Upper lobe of left lung (tissue), 4 donors: ENCODE data around the gene ELOA.

Experiments used
- EP300 ChIP-seq, 4 donors: sonication (generic); formaldehyde crosslinking; IDR thresholded peaks; one replicate each; pipeline ENCODE4 v1.5.1; 2017; ENCODE audit warnings: antibody characterized with exemption in 4 of 4, control low read depth in 2 of 4
- POLR2A ChIP-seq, 4 donors: fragments of 450-650 bp; IDR thresholded peaks; one replicate each; pipeline ENCODE4 v1.5.1; 2016 to 2017; ENCODE audit warnings: antibody characterized with exemption in 4 of 4, mild to moderate bottlenecking in 2 of 4
- POLR2AphosphoS5 ChIP-seq, 2 donors: sonication (generic); formaldehyde crosslinking; IDR thresholded peaks; one replicate each; pipeline ENCODE4 v1.5.1; 2017; ENCODE audit warnings: antibody characterized with exemption in 2 of 2
- TF ChIP-seq, protein P1 (sequence below), 6 experiments: fragments of 450-650 bp in 4 of 6; fragments of 200-600 bp in 2 of 6; sonication (generic) in 2 of 6; IDR thresholded peaks; one replicate each; pipeline ENCODE4 v1.5.1; 2016 to 2019; ENCODE audit warnings: antibody characterized with exemption in 6 of 6

DNA sequence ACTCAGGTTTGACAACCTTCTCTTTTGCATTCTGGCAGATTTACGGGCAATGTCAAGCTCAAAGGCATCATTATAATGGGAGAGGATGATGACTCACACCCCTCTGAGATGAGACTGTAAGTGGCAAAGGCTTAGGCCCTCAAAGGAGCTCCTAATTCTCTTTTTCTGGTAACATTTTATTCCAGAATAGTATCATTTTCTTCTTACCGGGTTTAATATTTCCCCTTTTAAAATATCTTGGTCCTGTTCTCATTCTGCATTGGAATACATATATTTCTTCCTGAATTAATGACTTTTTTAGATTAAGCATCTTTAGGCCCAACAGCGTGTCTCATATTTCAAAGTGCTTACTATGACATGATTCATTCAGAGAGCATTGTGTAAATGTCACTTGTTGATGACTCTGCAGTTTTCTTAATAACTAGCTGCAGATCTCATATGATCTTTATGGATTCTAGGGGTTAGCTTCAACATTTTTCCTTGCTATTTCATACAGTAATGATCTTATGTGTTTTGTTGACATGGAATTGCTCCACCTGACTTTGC is 36.6 kb downstream of the ELOA start:
- TF ChIP-seq, protein P1, sequence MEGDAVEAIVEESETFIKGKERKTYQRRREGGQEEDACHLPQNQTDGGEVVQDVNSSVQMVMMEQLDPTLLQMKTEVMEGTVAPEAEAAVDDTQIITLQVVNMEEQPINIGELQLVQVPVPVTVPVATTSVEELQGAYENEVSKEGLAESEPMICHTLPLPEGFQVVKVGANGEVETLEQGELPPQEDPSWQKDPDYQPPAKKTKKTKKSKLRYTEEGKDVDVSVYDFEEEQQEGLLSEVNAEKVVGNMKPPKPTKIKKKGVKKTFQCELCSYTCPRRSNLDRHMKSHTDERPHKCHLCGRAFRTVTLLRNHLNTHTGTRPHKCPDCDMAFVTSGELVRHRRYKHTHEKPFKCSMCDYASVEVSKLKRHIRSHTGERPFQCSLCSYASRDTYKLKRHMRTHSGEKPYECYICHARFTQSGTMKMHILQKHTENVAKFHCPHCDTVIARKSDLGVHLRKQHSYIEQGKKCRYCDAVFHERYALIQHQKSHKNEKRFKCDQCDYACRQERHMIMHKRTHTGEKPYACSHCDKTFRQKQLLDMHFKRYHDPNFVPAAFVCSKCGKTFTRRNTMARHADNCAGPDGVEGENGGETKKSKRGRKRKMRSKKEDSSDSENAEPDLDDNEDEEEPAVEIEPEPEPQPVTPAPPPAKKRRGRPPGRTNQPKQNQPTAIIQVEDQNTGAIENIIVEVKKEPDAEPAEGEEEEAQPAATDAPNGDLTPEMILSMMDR (IDR thresholded peaks at IDR 0.05) = no peak
- TF ChIP-seq POLR2A (IDR thresholded peaks at IDR 0.05) (no peak), POLR2AphosphoS5 (IDR thresholded peaks at IDR 0.05) (no peak), EP300 (IDR thresholded peaks at IDR 0.05) (no peak)
